ENCODE results near the gene B4GAT1.

The B4GAT1 gene

DNA sequence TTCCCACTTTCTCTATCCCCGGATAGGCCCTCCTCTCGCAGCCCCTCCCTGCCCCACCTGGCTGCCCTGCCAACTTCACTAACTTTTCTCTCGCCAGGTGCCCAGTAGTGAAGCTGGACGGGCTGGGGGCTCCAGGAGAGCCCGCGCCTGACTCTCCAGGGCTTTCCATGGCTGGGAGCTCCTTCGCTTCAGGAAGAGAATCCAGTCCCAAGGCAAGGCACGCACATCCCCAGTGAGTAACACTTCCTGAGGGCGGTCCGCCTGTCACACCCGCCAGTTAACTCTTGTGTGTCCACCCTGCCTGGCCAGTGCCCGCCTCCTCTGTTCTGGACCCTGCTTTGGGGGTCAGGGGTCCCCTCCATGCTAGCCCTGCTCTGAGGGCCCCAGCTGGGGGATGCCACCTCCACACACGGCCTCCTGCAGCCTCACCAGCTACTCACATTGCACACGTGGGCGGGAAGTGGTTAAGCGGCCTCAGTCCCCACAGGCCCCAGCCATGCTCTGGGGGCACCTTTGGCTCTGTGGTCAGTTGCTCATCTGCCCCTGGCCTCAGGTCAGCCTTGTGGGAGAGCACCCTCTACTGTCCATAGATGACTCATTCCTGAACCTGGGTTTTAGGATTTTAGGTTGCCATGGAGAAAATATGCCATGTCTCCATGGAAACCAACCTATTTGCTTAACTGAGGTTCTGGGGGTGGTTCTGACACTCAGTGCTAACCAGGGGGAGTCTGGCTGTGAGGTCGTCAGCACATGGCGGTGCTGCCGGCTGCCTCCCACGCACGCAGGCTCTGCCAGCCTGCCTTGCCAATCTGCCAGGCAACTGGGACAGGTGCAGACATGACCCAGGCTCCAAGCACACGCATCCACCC, 11.0 kb downstream of the B4GAT1 start, which contains the start of gene RIN1:
Gene RIN1, minus strand, starts transcription at position 201 of the 869 bp plus-strand sequence. Its CDS starts 32 bp downstream, at position 169.
- DNase-seq (ENCODE audit: low read depth in 3 of 3), result peak in 2 of 3 experiments; percentile 18 to 62

DNA sequence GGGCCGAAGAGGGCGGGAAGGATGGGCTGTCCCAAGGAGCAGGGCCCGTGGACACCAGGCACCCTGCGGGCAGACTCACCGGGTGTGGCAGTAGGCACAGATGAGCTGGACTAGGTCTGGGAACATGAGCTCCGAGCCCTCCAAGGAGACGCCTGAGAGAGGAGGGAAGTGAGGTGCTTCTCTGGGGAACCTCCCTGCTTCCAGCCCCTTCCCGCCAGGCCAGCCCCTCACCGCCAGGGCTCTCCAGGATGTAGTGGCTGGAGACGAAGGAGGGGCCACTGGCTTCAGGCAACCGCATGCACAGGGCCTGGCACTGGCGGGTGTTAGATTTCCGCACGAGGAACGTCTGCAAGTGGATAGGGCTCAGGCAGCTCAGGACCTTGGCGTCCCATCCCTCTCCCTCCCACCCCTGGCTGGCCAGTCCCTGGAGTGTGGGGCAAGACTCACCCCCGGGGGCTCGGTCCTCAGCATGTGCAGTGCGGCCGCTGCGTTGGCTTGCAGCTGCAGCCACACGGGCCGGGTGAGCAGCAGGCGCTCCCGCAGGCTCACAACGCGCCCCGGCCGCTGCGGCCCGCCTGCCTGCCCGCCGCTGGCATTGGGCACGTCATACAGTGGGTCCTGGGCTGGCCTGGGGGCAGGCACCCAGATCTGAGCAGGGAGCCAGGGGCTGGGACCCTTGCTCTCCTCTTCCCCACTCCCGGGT, 11.7 kb downstream of the B4GAT1 start:
- DNase-seq (ENCODE audit: low read depth in 3 of 3), result no peak

DNA sequence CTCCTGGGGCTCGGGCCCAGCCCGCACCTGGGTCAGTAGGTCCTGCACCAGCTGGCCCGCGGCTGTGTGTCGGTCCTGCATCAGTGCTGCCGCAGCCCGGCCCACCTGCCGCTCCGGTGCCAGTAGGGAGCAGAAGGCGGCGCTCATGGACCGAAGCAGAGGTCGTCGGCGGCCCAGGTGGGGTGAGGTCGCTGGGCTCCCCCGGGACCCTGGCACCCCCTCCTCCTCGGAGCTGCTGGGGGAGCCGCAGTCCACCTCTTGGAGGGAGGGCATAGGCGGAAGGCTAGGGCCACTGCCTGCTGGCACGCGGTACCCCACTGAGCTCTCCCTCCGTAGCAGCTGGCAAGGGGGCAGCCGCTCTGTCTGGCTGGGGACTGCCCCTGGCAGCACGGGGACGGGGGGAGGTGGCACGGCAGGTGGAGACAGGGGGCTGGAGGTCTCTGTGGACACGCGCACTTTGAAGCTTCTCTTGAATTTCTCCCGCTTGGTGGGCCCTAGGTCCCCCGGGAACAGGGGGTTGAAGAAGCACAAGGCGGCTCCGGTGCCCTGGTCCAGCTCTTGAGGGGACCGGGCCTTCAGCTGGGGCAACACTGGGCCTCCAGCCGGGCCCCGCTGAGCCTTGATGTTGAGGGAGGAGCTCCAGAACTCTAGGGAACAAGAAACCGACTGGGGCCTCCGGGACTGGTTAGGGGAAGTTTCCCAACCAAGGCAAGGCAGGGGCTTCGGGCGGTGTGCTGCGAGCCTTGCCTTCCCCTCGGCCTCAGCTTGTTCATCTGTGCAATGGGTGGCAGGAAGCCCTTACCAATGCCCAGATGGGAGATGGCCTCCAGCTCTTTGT, 12.6 kb downstream of the B4GAT1 start:
- no peak for DNase-seq (ENCODE audit: low read depth in 3 of 3)

DNA sequence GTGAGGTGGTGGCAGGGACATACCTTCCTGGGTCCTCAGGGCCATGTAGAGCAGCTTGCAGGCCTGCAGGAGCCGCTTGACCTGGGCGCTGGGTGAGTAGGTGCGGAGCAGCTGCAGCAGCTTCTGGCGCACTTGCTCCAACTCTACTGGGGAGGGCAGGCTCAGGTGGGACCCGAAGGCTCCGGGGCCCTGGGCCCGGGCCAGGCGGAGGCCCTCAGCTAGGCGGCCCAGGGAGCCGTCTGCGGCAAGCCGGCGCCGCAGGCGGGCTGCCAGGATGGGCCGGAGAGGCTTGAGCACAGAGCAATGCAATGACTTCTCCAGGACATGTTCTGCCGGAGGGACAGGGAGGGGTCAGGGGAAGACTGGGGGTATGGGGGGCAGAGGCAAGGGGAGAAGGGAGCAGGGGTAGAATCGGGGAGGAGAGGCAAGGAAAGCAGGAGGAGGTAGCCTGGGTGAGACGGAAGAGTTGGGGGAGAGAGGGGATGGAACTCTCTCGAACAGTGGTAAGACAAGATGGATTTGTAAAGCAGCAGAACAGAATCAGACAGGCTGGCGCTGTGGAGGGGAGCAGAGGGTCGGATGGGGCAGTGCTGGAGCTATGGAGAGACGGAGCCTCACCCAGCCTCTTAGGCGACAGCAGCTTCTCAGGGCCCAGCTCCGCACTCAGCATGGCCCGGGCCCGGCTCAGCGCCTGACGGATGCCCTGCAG, 13.4 kb downstream of the B4GAT1 start:
- DNase-seq (ENCODE audit: low read depth in 3 of 3), result no peak

DNA sequence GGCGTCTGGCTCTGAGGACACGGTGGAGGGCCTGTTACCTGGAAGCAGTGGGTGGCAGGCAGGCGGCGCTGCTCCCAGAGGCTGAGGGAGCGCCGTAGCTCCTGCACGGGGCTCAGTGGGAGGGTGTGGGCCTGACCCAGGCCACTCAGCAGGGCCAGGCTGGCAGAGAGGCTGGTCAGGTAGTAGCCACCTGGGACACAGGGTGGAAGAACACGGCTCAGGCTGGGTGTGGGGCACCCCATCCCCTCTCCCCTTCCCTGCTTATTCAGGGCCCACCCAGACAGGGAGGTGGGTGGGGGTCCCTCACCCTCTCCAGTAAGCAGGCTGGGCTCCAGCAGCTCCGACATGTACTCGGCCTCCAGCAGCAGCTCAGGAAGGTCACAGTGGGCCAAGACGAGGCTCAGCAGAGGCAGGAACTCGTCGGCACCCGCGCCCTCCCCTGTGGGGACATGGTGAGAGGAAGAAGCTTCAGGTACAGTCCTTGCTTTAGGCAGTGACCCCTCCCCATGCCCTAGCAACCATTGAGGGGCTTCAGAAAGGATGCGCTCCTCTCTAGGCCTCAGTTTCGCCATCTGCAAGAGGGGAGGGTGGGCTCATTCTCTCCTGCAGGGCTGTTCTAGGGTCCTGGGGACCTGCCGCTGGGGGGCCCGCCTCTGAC, 14.1 kb downstream of the B4GAT1 start:
- DNase-seq (ENCODE audit: low read depth in 3 of 3), result no peak

DNA sequence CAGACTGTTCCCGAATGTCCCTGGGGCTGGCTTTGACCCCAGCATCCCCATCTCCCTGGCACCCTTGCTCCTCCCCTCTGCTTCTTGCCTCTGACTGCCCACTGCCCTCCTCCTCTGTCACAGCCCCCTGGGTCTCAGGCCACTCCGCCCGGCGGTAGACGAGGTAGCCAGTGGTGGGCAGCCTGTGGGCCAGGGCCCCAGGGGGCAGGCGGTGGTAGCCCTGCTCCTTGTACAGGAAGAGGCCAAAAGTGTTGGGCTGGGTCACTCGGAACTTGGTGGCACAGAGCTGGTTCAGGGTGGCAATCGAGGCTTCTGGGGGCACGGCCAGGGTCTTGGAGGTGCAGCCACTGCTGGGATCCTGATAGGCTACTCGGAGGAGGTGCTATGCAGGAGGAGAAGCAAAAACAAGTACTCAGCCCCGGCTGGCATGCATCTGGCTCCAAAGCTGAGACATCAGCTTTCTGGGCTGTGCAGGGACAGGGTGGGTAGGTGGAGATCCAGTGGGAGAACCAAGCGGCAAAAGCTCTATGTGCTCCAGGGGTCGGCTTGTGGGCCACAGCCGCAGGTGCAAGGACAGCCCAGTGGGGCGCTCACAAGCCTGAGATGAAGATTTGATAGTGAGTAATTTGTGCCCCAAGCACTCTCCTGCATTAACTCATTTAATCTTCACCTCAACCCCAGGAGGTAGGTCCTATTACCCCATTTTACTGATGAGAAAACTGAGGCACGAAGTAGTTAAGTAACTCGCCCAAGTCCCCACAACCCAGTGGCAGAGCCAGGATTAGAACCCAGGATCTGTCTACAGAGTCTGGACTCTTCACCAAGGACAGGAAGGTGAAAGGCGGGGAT, 14.8 kb downstream of the B4GAT1 start:
- DNase-seq (ENCODE audit: low read depth in 3 of 3), result no peak

DNA sequence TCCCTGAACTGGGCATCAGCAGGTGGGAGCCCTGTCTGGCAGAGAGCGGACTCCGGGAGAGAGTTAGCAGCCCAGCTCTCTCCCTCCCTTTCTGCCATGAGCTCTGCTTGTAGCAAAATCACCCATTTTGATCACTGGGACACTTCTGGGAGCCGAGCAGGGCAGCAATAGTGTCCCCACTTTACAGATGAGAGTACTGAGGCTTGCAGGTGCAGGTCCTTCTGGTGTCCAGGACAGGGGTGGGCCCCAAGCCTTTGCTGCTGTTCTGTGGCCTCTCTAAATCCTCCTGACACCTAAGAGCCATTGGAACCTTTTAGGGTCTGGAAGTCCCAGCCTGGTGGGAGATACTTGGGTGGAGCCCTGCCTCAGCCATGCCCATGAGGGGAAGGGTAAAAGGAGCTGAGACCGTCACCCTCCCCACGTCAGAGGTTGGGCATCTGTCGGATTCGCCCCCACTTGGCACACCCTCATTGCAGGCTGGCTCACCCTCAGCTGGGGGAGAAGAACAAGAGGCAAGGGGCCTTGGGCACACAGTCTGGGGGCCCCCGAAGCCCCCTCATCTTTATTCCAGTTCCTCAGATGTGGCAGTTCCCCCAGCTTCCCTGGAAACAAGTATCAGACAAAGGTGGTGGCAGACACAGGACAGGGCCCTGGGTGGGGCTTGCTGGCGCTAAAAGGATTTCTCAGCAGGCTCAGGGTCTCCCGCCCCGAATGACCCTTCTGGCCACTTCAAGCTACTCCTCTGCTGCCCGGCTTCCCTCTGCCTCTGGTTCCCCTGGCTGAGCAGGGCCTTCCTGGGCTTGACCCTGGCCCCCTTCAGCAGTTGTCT, 15.7 kb downstream of the B4GAT1 start:
- DNase-seq (ENCODE audit: low read depth in 3 of 3), result no peak

DNA sequence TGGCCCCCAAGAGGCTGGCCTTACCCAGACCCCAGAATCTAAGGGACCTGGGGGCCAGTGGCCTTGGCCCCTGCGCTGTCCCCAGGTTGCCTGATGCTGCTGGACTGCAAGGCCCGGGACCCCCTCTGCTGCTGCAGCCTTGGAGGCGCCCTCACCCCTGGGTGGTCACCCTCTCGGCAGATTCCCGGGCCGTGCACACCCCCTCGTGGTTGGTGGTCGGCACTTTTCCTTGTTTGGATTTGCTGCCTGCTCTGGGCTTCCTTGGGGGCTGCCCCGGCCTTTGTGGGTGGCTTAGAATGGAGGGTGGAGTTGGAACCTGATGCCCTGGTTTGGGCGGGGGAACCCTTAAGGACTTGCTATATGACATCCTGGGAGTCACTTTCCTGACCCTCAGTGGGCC, 16.5 kb downstream of the B4GAT1 start:
- no peak for DNase-seq (ENCODE audit: low read depth in 3 of 3)

DNA sequence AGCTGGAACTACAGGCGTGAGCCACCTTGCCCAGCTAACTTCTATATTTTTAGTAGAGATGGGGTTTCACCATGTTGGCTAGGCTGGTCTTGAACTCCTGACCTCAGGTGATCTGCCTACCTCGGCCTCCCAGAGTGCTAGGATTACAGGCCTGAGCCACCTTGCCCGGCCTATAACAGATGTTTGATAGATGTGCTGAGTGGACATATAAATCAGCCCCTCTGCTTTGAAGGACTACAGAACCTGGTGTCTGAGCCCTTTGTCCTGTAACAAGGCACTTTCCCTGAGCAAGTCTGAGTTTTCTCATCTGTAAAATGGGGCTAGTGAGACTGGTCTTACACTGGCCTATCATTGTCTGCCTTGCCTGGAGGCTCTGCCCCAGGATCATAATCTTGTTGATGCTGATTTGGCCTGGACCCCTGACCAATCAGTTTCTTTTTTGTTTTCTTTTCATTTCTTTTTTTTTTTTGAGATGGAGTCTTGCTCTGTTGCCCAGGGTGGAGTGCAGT, 18.2 kb downstream of the B4GAT1 start:
- DNase-seq (ENCODE audit: low read depth in 3 of 3), result no peak

DNA sequence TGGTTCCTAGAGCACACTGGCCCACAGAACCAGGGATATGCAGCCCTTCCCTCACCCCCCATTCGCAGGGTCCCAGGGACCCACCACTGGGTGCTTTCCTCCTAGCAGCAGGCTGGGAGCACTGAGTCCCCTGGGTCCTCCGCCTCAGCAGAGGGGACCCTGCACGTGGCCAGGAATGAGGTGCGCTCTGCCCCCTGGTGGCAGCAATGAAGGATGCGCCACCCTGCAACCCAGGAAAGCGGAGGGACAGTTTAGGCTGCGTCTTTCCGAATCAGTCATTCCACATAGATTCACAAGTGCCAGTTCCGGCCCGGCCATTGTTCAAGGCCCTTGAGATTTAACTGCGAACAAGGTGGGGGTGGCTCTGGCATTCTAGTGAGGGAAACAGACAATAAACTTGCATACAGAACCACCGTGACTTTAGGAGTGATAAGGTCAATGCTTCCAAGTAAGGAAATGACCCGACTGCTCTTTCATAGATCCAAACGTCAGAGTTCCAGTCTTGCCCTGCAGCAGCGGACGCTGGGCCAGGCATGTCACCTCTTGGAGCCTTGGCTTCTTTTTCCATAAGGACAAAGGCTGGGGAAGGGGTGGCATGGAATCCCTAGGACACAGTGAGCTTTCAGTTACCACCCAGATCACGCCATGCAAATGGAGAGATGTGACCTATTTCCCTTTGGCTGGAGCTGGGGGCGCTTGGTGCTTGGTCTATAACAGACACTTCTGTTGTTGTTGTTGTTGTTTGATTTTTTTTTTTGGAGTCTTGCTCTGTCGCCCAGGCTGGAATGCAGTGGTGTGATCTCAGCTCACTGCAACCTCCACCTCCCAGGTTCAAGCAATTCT, 18.9 kb downstream of the B4GAT1 start:
- DNase-seq (ENCODE audit: low read depth in 3 of 3), result peak; percentile 68 to 83 (median 70)

DNA sequence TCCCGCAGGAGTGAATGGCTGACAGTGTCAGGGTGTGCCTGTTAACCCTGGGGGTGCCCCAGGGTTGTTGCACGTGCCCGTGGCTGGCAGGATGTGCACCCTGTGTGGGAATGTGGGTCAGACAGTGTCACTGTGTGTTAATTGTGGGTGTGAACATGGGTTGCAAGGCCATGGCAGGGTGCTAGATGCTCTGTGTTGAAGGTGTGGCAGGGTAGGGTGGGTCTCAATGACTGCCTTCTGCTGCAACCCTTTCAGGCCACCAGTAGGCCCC, 19.5 kb downstream of the B4GAT1 start:
- DNase-seq (ENCODE audit: low read depth in 3 of 3), result no peak

DNA sequence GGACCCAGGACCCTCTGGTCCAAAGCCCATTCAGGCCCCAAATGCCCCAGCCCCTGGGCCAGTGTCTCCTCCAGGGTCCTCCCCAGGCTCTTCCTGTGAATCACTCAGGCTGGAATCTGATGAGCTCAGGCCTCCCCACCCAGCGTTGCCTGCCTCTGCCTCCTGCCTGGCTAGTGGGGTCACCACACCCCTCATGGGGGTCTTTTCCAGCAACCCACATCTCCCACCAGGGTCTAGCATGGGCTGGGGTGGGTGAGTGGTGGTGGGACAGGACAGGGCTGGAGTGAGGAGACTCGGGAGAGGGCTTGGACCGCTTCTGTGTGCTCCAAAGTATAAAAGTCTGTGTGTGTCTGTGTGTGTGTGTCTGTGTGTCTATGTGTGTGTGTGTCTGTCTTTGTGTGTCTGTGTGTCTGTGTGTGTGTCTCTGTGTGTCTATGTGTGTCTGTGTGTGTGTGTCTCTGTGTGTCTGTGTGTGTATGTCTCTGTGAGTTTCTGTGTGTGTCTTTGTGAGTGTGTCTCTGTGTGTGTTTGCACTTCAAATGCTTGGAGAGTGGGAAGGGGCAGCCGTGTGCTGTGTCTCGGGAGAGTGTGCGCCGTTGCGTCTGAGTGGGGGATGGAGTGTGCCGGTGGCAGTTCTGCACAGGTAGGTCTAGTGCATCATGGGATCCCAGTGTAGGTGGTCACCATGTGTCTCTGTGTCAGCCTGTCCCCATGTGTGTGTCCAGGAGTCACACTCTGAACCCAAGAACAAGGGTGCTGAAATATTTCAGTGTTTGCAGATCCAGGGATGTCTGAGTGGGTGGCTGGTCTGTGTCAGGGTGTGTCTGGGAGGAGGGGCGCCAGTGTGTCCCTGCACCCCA, 20.0 kb downstream of the B4GAT1 start:
- no peak for DNase-seq (ENCODE audit: low read depth in 3 of 3)

DNA sequence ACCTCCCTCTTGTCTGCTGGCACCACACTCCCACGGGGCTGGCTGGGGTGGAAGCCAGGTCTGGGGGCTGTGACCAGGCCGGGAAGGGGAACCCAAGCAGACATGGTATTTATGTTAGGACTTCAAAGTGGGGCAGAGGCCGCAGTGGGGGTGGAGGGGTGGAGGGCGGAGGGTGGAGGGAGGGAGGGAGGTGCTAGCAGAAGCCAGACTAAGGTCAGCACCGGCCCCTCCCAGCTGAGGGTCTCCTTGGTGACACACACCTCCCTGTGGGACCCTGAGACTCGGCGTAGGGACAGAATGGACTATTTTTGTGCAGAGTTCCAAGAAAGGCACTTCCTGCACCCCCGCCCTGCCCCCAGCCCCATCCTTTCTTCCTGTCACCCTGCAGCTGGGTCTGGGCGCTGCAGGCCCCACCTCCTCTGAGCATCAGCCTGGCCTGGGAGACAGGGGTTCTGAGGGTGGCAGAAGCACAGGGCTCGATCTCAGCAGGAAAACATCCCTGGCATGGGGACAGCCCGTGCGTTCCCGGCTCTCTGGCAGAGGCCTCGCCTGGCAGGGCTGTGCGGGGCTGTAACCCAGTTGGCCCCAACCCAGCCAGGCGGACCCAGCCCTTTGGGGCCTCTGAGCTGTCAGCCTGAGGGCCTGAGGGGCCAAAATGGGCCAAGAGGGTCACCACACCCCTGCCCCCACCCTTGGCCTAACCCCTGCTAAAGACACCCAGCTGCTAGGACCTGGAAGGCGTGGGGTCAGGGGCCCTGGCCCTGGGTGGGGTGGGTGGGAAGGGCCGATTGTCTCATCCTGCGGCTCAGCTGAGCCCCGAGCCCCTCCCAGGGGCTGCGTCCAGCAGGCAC, 20.9 kb downstream of the B4GAT1 start:
- no peak for DNase-seq (ENCODE audit: low read depth in 3 of 3)

DNA sequence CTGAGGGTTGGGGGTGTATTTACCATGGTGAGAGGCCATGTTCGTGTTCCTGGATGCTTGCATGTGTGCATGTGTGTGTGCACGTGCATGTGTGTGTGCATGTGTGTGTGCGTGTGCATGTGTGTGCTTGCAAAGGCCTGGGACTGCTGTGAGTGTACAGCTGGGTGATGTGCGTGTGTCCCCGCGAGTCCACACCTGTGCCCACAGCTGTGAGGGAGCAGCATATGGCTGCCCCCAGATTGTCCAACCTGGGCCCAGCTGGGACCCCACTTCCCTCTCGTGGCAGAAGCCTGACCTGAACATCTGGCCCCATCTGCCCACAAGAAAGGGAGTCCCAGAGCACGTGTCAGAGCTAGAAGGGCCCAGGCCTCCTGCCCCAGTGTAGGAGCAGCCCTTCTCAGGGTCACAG, 22.2 kb downstream of the B4GAT1 start:
- no peak for DNase-seq (ENCODE audit: low read depth in 3 of 3)

DNA sequence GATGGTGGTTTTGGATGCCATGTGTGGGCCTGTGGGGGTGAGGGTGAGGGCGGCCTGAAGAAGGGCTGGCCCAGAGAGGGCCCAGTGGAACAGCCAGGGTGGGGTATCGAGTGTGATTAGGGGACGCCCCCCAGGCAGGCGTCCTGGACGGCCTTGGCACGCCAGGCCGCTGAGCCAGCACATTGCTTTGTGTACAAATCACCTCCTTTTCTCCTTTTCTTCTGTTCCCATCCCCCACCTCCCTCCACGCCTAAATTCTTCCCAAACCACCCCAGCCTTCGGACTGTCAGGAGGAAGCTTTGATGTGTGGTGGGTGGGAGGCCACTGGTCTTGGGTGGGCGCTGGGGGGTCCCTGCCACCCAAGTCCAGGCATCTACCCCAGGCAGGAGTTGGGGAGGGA, 22.8 kb downstream of the B4GAT1 start:
- DNase-seq (ENCODE audit: low read depth in 3 of 3), result no peak

DNA sequence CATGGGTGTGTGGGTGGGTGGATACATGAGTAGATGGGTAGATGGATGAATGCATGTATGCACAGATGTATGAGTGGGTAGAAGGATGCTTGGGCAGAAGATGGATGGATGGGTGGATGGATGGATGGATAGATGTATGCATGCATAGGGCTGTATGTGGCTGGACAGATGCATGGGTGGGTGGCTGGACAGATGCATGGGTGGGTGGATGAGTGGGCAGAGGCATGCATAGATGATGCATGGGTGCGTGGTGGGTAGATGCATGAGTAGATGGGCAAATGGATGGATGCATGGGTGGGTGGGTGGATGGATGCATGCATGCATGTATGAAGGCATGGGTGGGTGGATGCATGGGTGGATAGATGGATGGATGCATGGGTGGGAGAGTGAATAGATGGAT, 23.7 kb downstream of the B4GAT1 start:
- no peak for DNase-seq (ENCODE audit: low read depth in 3 of 3)

Data from stimulated activated CD4-positive, alpha-beta T cell treated with anti-CD3 and anti-CD28 coated beads, TNF-alpha, amount 100 ng/mL, for 24 hours (primary cell).